T-helper 17 cell (primary cell): ENCODE results near the gene SLC25A21. TPM values are rescaled to one million over a fixed set of nuclear protein-coding genes. Genes with fewer than 3 reads are reported as not detected.
"Not testable (repeated sequence)": the region's sequence is repeated elsewhere in the genome, so short reads cannot be mapped to it uniquely, and the experiment has no call there.

Experiments used
- ATAC-seq: fragments of 150-1000 bp; cut with Tn5 transposase; 2 replicates; pipeline ENCODE4 v1.10.0; 2021; ENCODE audit warnings: mild to moderate bottlenecking, moderate library complexity
- DNase-seq, 3 donors: peaks; one replicate each; pipeline versions ENCODE4 v3.0.0 to v3.0.0-alpha.2; 2020 to 2021
- H3K9me3 ChIP-seq: one replicate; pipeline ENCODE4 v1.7.0; 2013; ENCODE audit warnings: low read length, mild to moderate bottlenecking; ENCODE audit not compliant: control insufficient read depth, poor library complexity, severe bottlenecking
- H3K27ac Mint-ChIP-seq: one replicate; pipeline ENCODE4 v1.8.0; 2022; ENCODE audit warnings: mild to moderate bottlenecking, moderate library complexity, mixed read lengths
- H3K27me3 Mint-ChIP-seq: one replicate; pipeline ENCODE4 v1.8.0; 2022; ENCODE audit warnings: mixed read lengths
- H3K36me3 Mint-ChIP-seq: one replicate; pipeline ENCODE4 v1.8.0; 2022; ENCODE audit warnings: low read depth, mixed read lengths
- H3K4me1 Mint-ChIP-seq: one replicate; pipeline ENCODE4 v1.8.0; 2022; ENCODE audit warnings: mild to moderate bottlenecking, mixed read lengths
- H3K4me3 Mint-ChIP-seq: one replicate; pipeline ENCODE4 v1.8.0; 2022; ENCODE audit warnings: mild to moderate bottlenecking, moderate library complexity, mixed read lengths
- total RNA-seq, 4 donors: library from RNA in 2 of 4; stranded (reverse) in 2 of 4; gene quantifications; one replicate each; pipeline ENCODE4 v1.2.3 and lab custom pipeline; 2022 to 2026

SLC25A21 gene
- total RNA-seq, 2 donors from 2014 or later: not detected

- no peak for DNase-seq
- H3K9me3 ChIP-seq: no peaks in the 10 kb centered on the region
- Mint-ChIP-seq H3K27me3 (no peaks in the 10 kb centered on the region), H3K27ac (no peak overlapping the region), H3K36me3 (no peaks in the 10 kb centered on the region), H3K4me1 (no peaks in the 10 kb centered on the region), H3K4me3 (no peak overlapping the region)
- ATAC-seq: no peak
Measured at GRCh38 chr14:36719823-36720222, 452.6 kb downstream of the SLC25A21 start.

- no peak overlapping the region for H3K27ac Mint-ChIP-seq
Measured at GRCh38 chr14:36718216-36718615, 454.2 kb downstream of the SLC25A21 start.

GRCh38 chr14:36717363-36717762, 455.0 kb downstream of the SLC25A21 start:
- no peaks in the 10 kb centered on the region for H3K4me1 Mint-ChIP-seq
- no peak overlapping the region for H3K4me3 Mint-ChIP-seq
- no peak overlapping the region for H3K27ac Mint-ChIP-seq
- ATAC-seq: no peak
- no peaks in the 10 kb centered on the region for H3K27me3 Mint-ChIP-seq
- H3K36me3 Mint-ChIP-seq: no peaks in the 10 kb centered on the region
- no peak for DNase-seq
- H3K9me3 ChIP-seq: no peaks in the 10 kb centered on the region

More at GRCh38 chr14:36718216-36718615, 454.2 kb downstream of the SLC25A21 start:
- Mint-ChIP-seq H3K4me1 (no peaks in the 10 kb centered on the region), H3K36me3 (no peaks in the 10 kb centered on the region), H3K4me3 (no peak overlapping the region), H3K27me3 (no peaks in the 10 kb centered on the region)
- H3K9me3 ChIP-seq: no peaks in the 10 kb centered on the region
- DNase-seq (no peak), ATAC-seq (no peak)

- ATAC-seq (no peak), DNase-seq (no peak)
- no peaks in the 10 kb centered on the region for H3K36me3 Mint-ChIP-seq
- no peaks in the 10 kb centered on the region for H3K4me1 Mint-ChIP-seq
- H3K4me3 Mint-ChIP-seq: no peak overlapping the region
- H3K27ac Mint-ChIP-seq: no peak overlapping the region
- H3K27me3 Mint-ChIP-seq: no peaks in the 10 kb centered on the region
- no peaks in the 10 kb centered on the region for H3K9me3 ChIP-seq
Measured at GRCh38 chr14:36716614-36717184, 455.7 kb downstream of the SLC25A21 start.

GRCh38 chr14:36713960-36714703, 458.3 kb downstream of the SLC25A21 start:
- no peaks in the 10 kb centered on the region for H3K9me3 ChIP-seq
- no peaks in the 10 kb centered on the region for H3K4me1 Mint-ChIP-seq
- DNase-seq (no peak), ATAC-seq (no peak)
- H3K4me3 Mint-ChIP-seq: no peak overlapping the region
- H3K36me3 Mint-ChIP-seq: no peaks in the 10 kb centered on the region
- H3K27ac Mint-ChIP-seq: no peak overlapping the region
- H3K27me3 Mint-ChIP-seq: no peaks in the 10 kb centered on the region

GRCh38 chr14:36707570-36707969, 464.8 kb downstream of the SLC25A21 start:
- DNase-seq (no peak), ATAC-seq (no peak)
- no peak overlapping the region for H3K27ac Mint-ChIP-seq
- H3K4me1 Mint-ChIP-seq: no peaks in the 10 kb centered on the region
- H3K36me3 Mint-ChIP-seq: no peaks in the 10 kb centered on the region
- H3K27me3 Mint-ChIP-seq: no peaks in the 10 kb centered on the region
- H3K9me3 ChIP-seq: no peaks in the 10 kb centered on the region
- H3K4me3 Mint-ChIP-seq: no peak overlapping the region

- no peaks in the 10 kb centered on the region for H3K9me3 ChIP-seq
- no peak overlapping the region for H3K27ac Mint-ChIP-seq
- ATAC-seq: no peak
- no peak overlapping the region for H3K4me3 Mint-ChIP-seq
- no peaks in the 10 kb centered on the region for H3K27me3 Mint-ChIP-seq
- H3K4me1 Mint-ChIP-seq: no peaks in the 10 kb centered on the region
- DNase-seq: no peak
- no peaks in the 10 kb centered on the region for H3K36me3 Mint-ChIP-seq
Measured at GRCh38 chr14:36702474-36702873, 469.9 kb downstream of the SLC25A21 start.

- H3K9me3 ChIP-seq: no peaks in the 10 kb centered on the region
- Mint-ChIP-seq H3K4me3 (no peak overlapping the region), H3K36me3 (no peaks in the 10 kb centered on the region), H3K27me3 (no peaks in the 10 kb centered on the region), H3K27ac (no peak overlapping the region), H3K4me1 (no peaks in the 10 kb centered on the region)
- no peak for DNase-seq
- ATAC-seq: no peak
Measured at GRCh38 chr14:36701132-36701531, 471.3 kb downstream of the SLC25A21 start.

- Mint-ChIP-seq H3K4me3 (no peak overlapping the region), H3K4me1 (no peaks in the 10 kb centered on the region), H3K27ac (no peak overlapping the region), H3K36me3 (no peaks in the 10 kb centered on the region), H3K27me3 (no peaks in the 10 kb centered on the region)
- ATAC-seq (no peak), DNase-seq (no peak)
- no peaks in the 10 kb centered on the region for H3K9me3 ChIP-seq
Measured at GRCh38 chr14:36700651-36701050, 471.8 kb downstream of the SLC25A21 start.

- not testable (repeated sequence) for H3K27ac Mint-ChIP-seq, H3K4me1 Mint-ChIP-seq, H3K4me3 Mint-ChIP-seq, DNase-seq, H3K27me3 Mint-ChIP-seq, H3K36me3 Mint-ChIP-seq, H3K9me3 ChIP-seq, ATAC-seq
Measured at GRCh38 chr14:36699420-36699819, 473.0 kb downstream of the SLC25A21 start.

GRCh38 chr14:36690311-36691040, 481.9 kb downstream of the SLC25A21 start:
- Mint-ChIP-seq H3K27me3 (no peaks in the 10 kb centered on the region), H3K27ac (no peak overlapping the region), H3K4me1 (no peaks in the 10 kb centered on the region), H3K4me3 (no peak overlapping the region), H3K36me3 (no peaks in the 10 kb centered on the region)
- DNase-seq: no peak
- no peak for ATAC-seq
- no peaks in the 10 kb centered on the region for H3K9me3 ChIP-seq

- peaks cover 5% of the 10 kb centered on the region for H3K27me3 Mint-ChIP-seq
- no peak for DNase-seq
Measured at GRCh38 chr14:36684946-36685345, 487.5 kb downstream of the SLC25A21 start.

GRCh38 chr14:36683083-36683724, 489.2 kb downstream of the SLC25A21 start:
- no peak overlapping the region for H3K27ac Mint-ChIP-seq
- peaks cover 6% of the 10 kb centered on the region for H3K27me3 Mint-ChIP-seq
- ATAC-seq: no peak
- DNase-seq: no peak
- no peaks in the 10 kb centered on the region for H3K9me3 ChIP-seq
- H3K4me1 Mint-ChIP-seq: no peaks in the 10 kb centered on the region
- no peak overlapping the region for H3K4me3 Mint-ChIP-seq
- peaks cover 2% of the 10 kb centered on the region for H3K36me3 Mint-ChIP-seq

More at GRCh38 chr14:36684946-36685345, 487.5 kb downstream of the SLC25A21 start:
- H3K27ac Mint-ChIP-seq: no peak overlapping the region
- H3K4me3 Mint-ChIP-seq: no peak overlapping the region
- no peaks in the 10 kb centered on the region for H3K9me3 ChIP-seq
- ATAC-seq: no peak
- no peaks in the 10 kb centered on the region for H3K4me1 Mint-ChIP-seq
- H3K36me3 Mint-ChIP-seq: peaks cover 2% of the 10 kb centered on the region
